Muscle of leg (tissue), 3 donors: ENCODE measurements around the gene TARP.

Experiments
- DNase-seq: peaks from one replicate; pipeline ENCODE4 v3.0.0; 2013
- H3K27ac ChIP-seq: one replicate; pipeline ENCODE4 v1.5.1; 2013; ENCODE audit warnings: mild to moderate bottlenecking, low read length, control low read depth
- H3K27me3 ChIP-seq: one replicate; pipeline ENCODE4 v1.6.1; 2013; ENCODE audit warnings: low read length; ENCODE audit not compliant: control insufficient read depth, insufficient read depth
- H3K36me3 ChIP-seq: one replicate; pipeline ENCODE4 v1.6.1; 2013; ENCODE audit warnings: low read length; ENCODE audit not compliant: control insufficient read depth, insufficient read depth
- H3K4me1 ChIP-seq: one replicate; pipeline ENCODE4 v1.6.1; 2013; ENCODE audit warnings: low read length; ENCODE audit not compliant: control insufficient read depth, insufficient read depth
- H3K4me3 ChIP-seq: one replicate; pipeline ENCODE4 v1.5.1; 2013; ENCODE audit warnings: low read length, control low read depth
- H3K9me3 ChIP-seq: replicated peaks from 2 replicates; pipeline ENCODE4 v1.6.1; 2013; ENCODE audit warnings: low read depth, low read length; ENCODE audit not compliant: control insufficient read depth
- WGBS: methylation state at CpG from one replicate; pipeline ENCODE4 v1.1.5; 2013; ENCODE audit warnings: missing lambda C conversion rate; ENCODE audit not compliant: insufficient coverage; 5-methylcytosine and 5-hydroxymethylcytosine counted together

The TARP gene

GRCh38 chr7:38273286-38273995 lies at the start of gene TARP:
TSS of gene TARP (minus strand) at chr7:38273636.
- no peaks in the 10 kb centered on the region for H3K27me3 ChIP-seq
- no peak within 1 kb of the TSS for H3K27ac ChIP-seq
- no peaks in the 10 kb centered on the region for H3K9me3 ChIP-seq
- DNase-seq: no peak
- H3K4me1 ChIP-seq: no peaks in the 10 kb centered on the region
- no peaks in the 10 kb centered on the region for H3K36me3 ChIP-seq
- WGBS: 80% methylated on average over 1 of the region's 2 CpGs
- no peak within 1 kb of the TSS for H3K4me3 ChIP-seq

GRCh38 chr7:38323156-38323555 lies 49.7 kb upstream of the TARP start:
- Histone ChIP-seq H3K27ac (no peak overlapping the region), H3K36me3 (no peaks in the 10 kb centered on the region), H3K4me1 (peaks cover 6% of the 10 kb centered on the region), H3K9me3 (no peaks in the 10 kb centered on the region), H3K27me3 (no peaks in the 10 kb centered on the region), H3K4me3 (no peak overlapping the region)
- DNase-seq: no peak
- WGBS: no CpG with 5 or more reads among the region's 3 CpGs

GRCh38 chr7:38322461-38322860 lies 49.0 kb upstream of the TARP start:
- H3K27me3 ChIP-seq: no peaks in the 10 kb centered on the region
- H3K4me1 ChIP-seq: peaks cover 6% of the 10 kb centered on the region
- WGBS: 95% methylated on average over 4 of the region's 5 CpGs
- no peaks in the 10 kb centered on the region for H3K36me3 ChIP-seq
- H3K4me3 ChIP-seq: no peak overlapping the region
- DNase-seq: no peak
- H3K9me3 ChIP-seq: no peaks in the 10 kb centered on the region
- no peak overlapping the region for H3K27ac ChIP-seq

GRCh38 chr7:38321967-38322366 lies 48.5 kb upstream of the TARP start:
- H3K27ac ChIP-seq: no peak overlapping the region
- no peaks in the 10 kb centered on the region for H3K27me3 ChIP-seq
- peaks cover 6% of the 10 kb centered on the region for H3K4me1 ChIP-seq
- no peak for DNase-seq
- H3K36me3 ChIP-seq: no peaks in the 10 kb centered on the region
- H3K4me3 ChIP-seq: no peak overlapping the region
- H3K9me3 ChIP-seq: no peaks in the 10 kb centered on the region
- WGBS: 94% methylated on average over 2 of the region's 2 CpGs

GRCh38 chr7:38321515-38321944 lies 48.1 kb upstream of the TARP start:
- Histone ChIP-seq H3K27me3 (no peaks in the 10 kb centered on the region), H3K36me3 (no peaks in the 10 kb centered on the region), H3K27ac (no peak overlapping the region), H3K4me1 (peaks cover 6% of the 10 kb centered on the region), H3K9me3 (no peaks in the 10 kb centered on the region), H3K4me3 (no peak overlapping the region)
- 80% methylated on average over 1 of the region's 3 CpGs for WGBS
- no peak for DNase-seq

GRCh38 chr7:38321050-38321449 lies 47.6 kb upstream of the TARP start:
- Histone ChIP-seq H3K27me3 (no peaks in the 10 kb centered on the region), H3K36me3 (no peaks in the 10 kb centered on the region), H3K4me1 (peaks cover 6% of the 10 kb centered on the region), H3K27ac (no peak overlapping the region), H3K4me3 (no peak overlapping the region), H3K9me3 (no peaks in the 10 kb centered on the region)
- DNase-seq: no peak

GRCh38 chr7:38319873-38320272 lies 46.4 kb upstream of the TARP start:
- WGBS: no CpG with 5 or more reads among the region's 2 CpGs
- Histone ChIP-seq H3K27ac (no peak overlapping the region), H3K4me1 (peaks cover 6% of the 10 kb centered on the region), H3K9me3 (no peaks in the 10 kb centered on the region), H3K27me3 (no peaks in the 10 kb centered on the region), H3K36me3 (no peaks in the 10 kb centered on the region), H3K4me3 (no peak overlapping the region)
- DNase-seq: no peak

GRCh38 chr7:38318803-38319416 lies 45.5 kb upstream of the TARP start:
- peak overlapping the region; percentile 3 for H3K27ac ChIP-seq
- DNase-seq: peak; percentile 76
- no peak overlapping the region for H3K4me3 ChIP-seq
- H3K4me1 ChIP-seq: peaks cover 6% of the 10 kb centered on the region
- no peaks in the 10 kb centered on the region for H3K9me3 ChIP-seq
- no peaks in the 10 kb centered on the region for H3K36me3 ChIP-seq
- no peaks in the 10 kb centered on the region for H3K27me3 ChIP-seq
- no CpG with 5 or more reads among the region's 4 CpGs for WGBS

- Histone ChIP-seq H3K4me1 (peaks cover 6% of the 10 kb centered on the region), H3K36me3 (no peaks in the 10 kb centered on the region), H3K27ac (peak overlapping the region; percentile 3), H3K27me3 (no peaks in the 10 kb centered on the region), H3K9me3 (no peaks in the 10 kb centered on the region), H3K4me3 (no peak overlapping the region)
- WGBS: 57% methylated on average over 9 of the region's 9 CpGs
- no peak for DNase-seq
Measured at GRCh38 chr7:38318241-38318640, 44.8 kb upstream of the TARP start.

GRCh38 chr7:38317515-38317914 lies 44.1 kb upstream of the TARP start:
- no peaks in the 10 kb centered on the region for H3K36me3 ChIP-seq
- DNase-seq: no peak
- 59% methylated on average over 7 of the region's 9 CpGs for WGBS
- H3K9me3 ChIP-seq: no peaks in the 10 kb centered on the region
- no peak overlapping the region for H3K4me3 ChIP-seq
- no peak overlapping the region for H3K27ac ChIP-seq
- peaks cover 6% of the 10 kb centered on the region for H3K4me1 ChIP-seq
- no peaks in the 10 kb centered on the region for H3K27me3 ChIP-seq
